Lung (tissue), 12 donors: ENCODE data around the gene MN1. TPM values are rescaled to one million over a fixed set of nuclear protein-coding genes. Genes with fewer than 3 reads are reported as not detected.

Experiments
- ATAC-seq: fragments of 200-7000 bp; cut with Tn5 transposase; one replicate; pipeline ENCODE4 v1.9.1; 2020; ENCODE audit warnings: moderate number of reproducible peaks; ENCODE audit not compliant: insufficient read depth, low FRiP score
- DNase-seq, 3 donors: peaks; one replicate each; pipeline ENCODE4 v3.0.0-alpha.2; 2013 to 2017
- H3K27ac ChIP-seq, 2 donors: one replicate each; pipeline ENCODE4 v1.5.1; 2013; ENCODE audit warnings: mild to moderate bottlenecking in 2 of 2, moderate library complexity in 2 of 2, control low read depth in 1 of 2, inconsistent platforms in 1 of 2, low read depth in 1 of 2, low read length in 1 of 2
- H3K27me3 ChIP-seq, 3 donors: one replicate each; pipeline ENCODE4 v1.5.1; 2013; ENCODE audit warnings: low read length in 2 of 3; ENCODE audit not compliant: control insufficient read depth in 3 of 3, insufficient read depth in 3 of 3
- H3K36me3 ChIP-seq, 4 donors: one replicate each; pipeline ENCODE4 v1.5.1; 2013; ENCODE audit warnings: low read length in 4 of 4, mild to moderate bottlenecking in 1 of 4, moderate library complexity in 1 of 4; ENCODE audit not compliant: control insufficient read depth in 4 of 4, insufficient read depth in 4 of 4
- H3K4me1 ChIP-seq, 5 donors: one replicate each; pipeline ENCODE4 v1.5.1; 2013; ENCODE audit warnings: low read length in 5 of 5, mild to moderate bottlenecking in 2 of 5, moderate library complexity in 1 of 5; ENCODE audit not compliant: control insufficient read depth in 5 of 5, insufficient read depth in 5 of 5
- H3K4me3 ChIP-seq: one replicate; pipeline ENCODE4 v1.5.1; 2013; ENCODE audit warnings: mild to moderate bottlenecking, control low read depth, moderate library complexity
- H3K9ac ChIP-seq, 2 donors: one replicate each; pipeline ENCODE4 v1.5.1; 2013; ENCODE audit warnings: low read length in 2 of 2, control low read depth in 1 of 2; ENCODE audit not compliant: insufficient read depth in 1 of 2
- H3K9me3 ChIP-seq, 4 donors: one replicate each; pipeline ENCODE4 v1.5.1; 2013; ENCODE audit warnings: low read length in 3 of 4, mild to moderate bottlenecking in 1 of 4, moderate library complexity in 1 of 4; ENCODE audit not compliant: control insufficient read depth in 4 of 4, insufficient read depth in 3 of 4
- WGBS, 2 donors: extraction: QIAGEN DNeasy Blood & Tissue Kit; methylation state at CpG; one replicate each; pipeline ENCODE4 v1.1.7; 2013; 5-methylcytosine and 5-hydroxymethylcytosine counted together
- polyA plus RNA-seq, 2 donors: library from polyadenylated mRNA; stranded (reverse); fragments of 200-250 nt; gene quantifications; one replicate each; pipeline ENCODE4 v1.2.1, GENCODE V29; 2013
- total RNA-seq, 2 donors: library from RNA; depleted of rRNA in 1 of 2; stranded (reverse); fragments of >200 nt in 1 of 2; gene quantifications; one replicate each; pipeline ENCODE4 v1.2.1, GENCODE V29; 2014 to 2021
- TF ChIP-seq, protein P1 (sequence below): IDR thresholded peaks from 2 replicates; pipeline ENCODE4 v1.5.1; 2012; ENCODE audit warnings: mild to moderate bottlenecking; ENCODE audit errors: control extremely low read depth, extremely low read depth
- donor health status: control.
- donor health status: control.
- donor health status: Bipolar disorder and iron deficiency.
- donor health status: healthy.
- donor health status: DM: yes; HTN: yes; CAD: no.

Gene MN1
- total and polyA plus RNA-seq, 4 donors = 2.4 to 6.5 (median 3.6) TPM

DNA sequence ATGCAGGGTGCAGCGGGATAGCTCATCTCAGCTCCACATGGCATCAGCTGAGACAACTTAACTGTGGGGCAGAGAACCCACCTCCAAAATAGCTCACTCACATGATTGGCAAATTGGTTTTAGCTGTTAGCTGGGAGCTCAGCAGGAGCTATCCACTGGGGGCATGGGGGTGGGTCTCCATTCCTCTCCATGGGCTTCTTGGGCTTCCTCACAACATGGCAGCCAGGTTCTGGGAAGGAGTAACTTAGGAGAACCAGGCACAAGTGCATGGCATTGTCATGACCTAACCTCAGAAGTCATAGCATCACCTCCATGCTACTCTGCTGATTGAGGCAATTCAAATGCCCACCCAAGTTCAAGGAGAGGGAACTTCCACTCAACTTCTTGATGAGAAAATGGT lies 85.5 kb downstream of the MN1 start:
- H3K4me3 ChIP-seq = no peak overlapping the region
- TF ChIP-seq, protein P1, sequence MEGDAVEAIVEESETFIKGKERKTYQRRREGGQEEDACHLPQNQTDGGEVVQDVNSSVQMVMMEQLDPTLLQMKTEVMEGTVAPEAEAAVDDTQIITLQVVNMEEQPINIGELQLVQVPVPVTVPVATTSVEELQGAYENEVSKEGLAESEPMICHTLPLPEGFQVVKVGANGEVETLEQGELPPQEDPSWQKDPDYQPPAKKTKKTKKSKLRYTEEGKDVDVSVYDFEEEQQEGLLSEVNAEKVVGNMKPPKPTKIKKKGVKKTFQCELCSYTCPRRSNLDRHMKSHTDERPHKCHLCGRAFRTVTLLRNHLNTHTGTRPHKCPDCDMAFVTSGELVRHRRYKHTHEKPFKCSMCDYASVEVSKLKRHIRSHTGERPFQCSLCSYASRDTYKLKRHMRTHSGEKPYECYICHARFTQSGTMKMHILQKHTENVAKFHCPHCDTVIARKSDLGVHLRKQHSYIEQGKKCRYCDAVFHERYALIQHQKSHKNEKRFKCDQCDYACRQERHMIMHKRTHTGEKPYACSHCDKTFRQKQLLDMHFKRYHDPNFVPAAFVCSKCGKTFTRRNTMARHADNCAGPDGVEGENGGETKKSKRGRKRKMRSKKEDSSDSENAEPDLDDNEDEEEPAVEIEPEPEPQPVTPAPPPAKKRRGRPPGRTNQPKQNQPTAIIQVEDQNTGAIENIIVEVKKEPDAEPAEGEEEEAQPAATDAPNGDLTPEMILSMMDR = no peak
- H3K36me3 ChIP-seq = no peaks in the 10 kb centered on the region
- DNase-seq (no peak), ATAC-seq (no peak)
- peaks cover 0 to 3% (median 0%) of the 10 kb centered on the region in 3 donors for H3K27me3 ChIP-seq
- H3K9me3 ChIP-seq = peaks cover 0 to 6% (median 0%) of the 10 kb centered on the region in 4 donors
- H3K9ac ChIP-seq = no peak overlapping the region
- H3K27ac ChIP-seq = no peak overlapping the region
- H3K4me1 ChIP-seq = peaks cover 0 to 12% (median 7%) of the 10 kb centered on the region in 5 donors
- 96% methylated on average over 1 of the region's 1 CpG for WGBS, 2 donors

- 45 to 58% methylated on average over 10 of the region's 10 CpGs for WGBS, 2 donors
- peak in 1 of 3 donors; percentile 22 for DNase-seq
- H3K36me3 ChIP-seq = no peaks in the 10 kb centered on the region
Measured at GRCh38 chr22:27715106-27715505, 86.5 kb downstream of the MN1 start.

DNA sequence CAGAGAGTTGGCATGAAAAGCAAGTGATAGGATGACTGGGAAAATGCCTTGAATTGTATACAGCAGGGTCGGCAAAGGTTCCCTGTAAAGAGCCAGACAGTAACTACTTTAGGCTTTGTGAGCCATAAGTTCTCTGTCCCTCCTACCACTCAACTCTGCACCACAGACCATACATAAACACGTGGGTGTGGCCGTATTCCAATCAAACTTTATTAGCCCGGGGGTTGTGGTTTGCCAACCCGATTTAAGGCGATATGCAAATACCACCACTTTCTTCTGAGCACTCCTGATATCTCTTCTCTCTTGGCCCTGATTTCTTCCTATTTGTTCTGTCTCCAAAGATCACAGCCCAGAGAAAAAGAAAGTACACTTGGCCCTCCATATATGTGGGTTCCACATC lies 87.5 kb downstream of the MN1 start:
- DNase-seq = no peak
- TF ChIP-seq, protein P1 = no peak
- 50 to 62% methylated on average over 6 of the region's 6 CpGs for WGBS, 2 donors
- Histone ChIP-seq H3K4me1 (peaks cover 0 to 12% (median 7%) of the 10 kb centered on the region in 5 donors), H3K27ac (no peak overlapping the region), H3K27me3 (peaks cover 0 to 3% (median 3%) of the 10 kb centered on the region in 3 donors), H3K9ac (no peak overlapping the region), H3K36me3 (no peaks in the 10 kb centered on the region), H3K4me3 (no peak overlapping the region), H3K9me3 (peaks cover 0 to 6% (median 0%) of the 10 kb centered on the region in 4 donors)
- no peak for ATAC-seq

More at GRCh38 chr22:27715106-27715505, 86.5 kb downstream of the MN1 start:
- H3K27ac ChIP-seq = peak overlapping the region in 1 of 2 donors; percentile 40
- peaks cover 0 to 12% (median 7%) of the 10 kb centered on the region in 5 donors for H3K4me1 ChIP-seq
- no peak overlapping the region for H3K4me3 ChIP-seq
- H3K9ac ChIP-seq = no peak overlapping the region
- H3K27me3 ChIP-seq = peaks cover 0 to 3% (median 3%) of the 10 kb centered on the region in 3 donors
- ATAC-seq = no peak
- TF ChIP-seq, protein P1 = peak; percentile 31
- peaks cover 0 to 6% (median 0%) of the 10 kb centered on the region in 4 donors for H3K9me3 ChIP-seq

GRCh38 chr22:27713461-27713860 lies 88.1 kb downstream of the MN1 start:
- no peak overlapping the region for H3K4me3 ChIP-seq
- no peaks in the 10 kb centered on the region for H3K36me3 ChIP-seq
- no peak for ATAC-seq
- no peak overlapping the region for H3K27ac ChIP-seq
- TF ChIP-seq, protein P1 = no peak
- H3K9me3 ChIP-seq = peaks cover 0 to 6% (median 0%) of the 10 kb centered on the region in 4 donors
- WGBS, 2 donors = 59 to 77% methylated on average over 4 of the region's 4 CpGs
- H3K27me3 ChIP-seq = peaks cover 0 to 3% (median 3%) of the 10 kb centered on the region in 3 donors
- H3K9ac ChIP-seq = no peak overlapping the region
- peaks cover 0 to 7% (median 1%) of the 10 kb centered on the region in 5 donors for H3K4me1 ChIP-seq
- no peak for DNase-seq
